Measurements from ENCODE around the gene MYO5A. TPM values are rescaled to one million over a fixed set of nuclear protein-coding genes. Genes with fewer than 3 reads are reported as not detected.

Gene MYO5A
- total RNA-seq, 1 experiment from 2014 or later, result 9.9 TPM

DNA sequence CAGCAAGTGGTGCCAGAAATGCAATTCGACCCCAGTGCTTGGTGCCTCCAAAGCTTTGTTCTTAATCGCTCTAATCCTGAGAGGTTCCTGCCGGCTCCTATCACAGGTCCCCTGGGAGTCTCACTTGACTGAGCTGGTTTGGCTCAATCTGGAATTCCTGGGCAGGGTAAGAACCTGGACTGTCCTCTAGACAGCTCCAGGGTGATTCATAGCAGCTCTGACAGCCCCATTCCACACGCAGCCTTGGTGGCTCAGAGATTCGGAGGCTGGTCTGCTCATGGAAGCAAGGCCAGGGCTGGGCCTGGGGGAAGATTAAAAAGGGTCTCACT is 271.0 kb downstream of the MYO5A start:
- ChIA-PET CTCF (interaction anchor here (0.6 to 3.1 kb wide), 2 partner anchors 10 to 478 kb away, joined by 3 to 10 read pairs; no protein-coding TSS in a partner anchor), POLR2A (no interaction called here)
- intact Hi-C loops (cut with micrococcal nuclease; ENCODE audit: unreplicated experiment), result loop anchor here (2.0 to 10.0 kb wide), 5 partner anchors 31 to 311 kb away; partner anchors contain the start of genes ARPP19 and MYO5A
- DNase-seq, result no peak
- Mint-ChIP-seq H3K27me3 (ENCODE audit: insufficient read depth, unreplicated experiment) (no peaks in the 10 kb centered on the region), H3K27ac (ENCODE audit: unreplicated experiment) (no peak overlapping the region), H3K9me3 (ENCODE audit: unreplicated experiment) (no peaks in the 10 kb centered on the region), H3K4me3 (ENCODE audit: unreplicated experiment) (no peak overlapping the region), H3K36me3 (ENCODE audit: insufficient read depth, unreplicated experiment) (peaks cover 32% of the 10 kb centered on the region), H3K4me1 (ENCODE audit: low read depth, unreplicated experiment) (no peaks in the 10 kb centered on the region)
- Histone ChIP-seq H3K4me1 (no peaks in the 10 kb centered on the region), H3K9me3 (no peaks in the 10 kb centered on the region), H3K36me3 (ENCODE audit: control insufficient read depth, insufficient read depth, low read length) (peaks cover 1% of the 10 kb centered on the region; the same call in 1 of the 2 replicates), H3K4me3 (ENCODE audit: low read depth, low read length) (no peak overlapping the region), H3K27me3 (replicated peaks; ENCODE audit: control insufficient read depth, insufficient read depth, low read length) (no peaks in the 10 kb centered on the region)
- no TSS peak for BruUV-seq (replicated peaks)
- TF ChIP-seq, protein P1, sequence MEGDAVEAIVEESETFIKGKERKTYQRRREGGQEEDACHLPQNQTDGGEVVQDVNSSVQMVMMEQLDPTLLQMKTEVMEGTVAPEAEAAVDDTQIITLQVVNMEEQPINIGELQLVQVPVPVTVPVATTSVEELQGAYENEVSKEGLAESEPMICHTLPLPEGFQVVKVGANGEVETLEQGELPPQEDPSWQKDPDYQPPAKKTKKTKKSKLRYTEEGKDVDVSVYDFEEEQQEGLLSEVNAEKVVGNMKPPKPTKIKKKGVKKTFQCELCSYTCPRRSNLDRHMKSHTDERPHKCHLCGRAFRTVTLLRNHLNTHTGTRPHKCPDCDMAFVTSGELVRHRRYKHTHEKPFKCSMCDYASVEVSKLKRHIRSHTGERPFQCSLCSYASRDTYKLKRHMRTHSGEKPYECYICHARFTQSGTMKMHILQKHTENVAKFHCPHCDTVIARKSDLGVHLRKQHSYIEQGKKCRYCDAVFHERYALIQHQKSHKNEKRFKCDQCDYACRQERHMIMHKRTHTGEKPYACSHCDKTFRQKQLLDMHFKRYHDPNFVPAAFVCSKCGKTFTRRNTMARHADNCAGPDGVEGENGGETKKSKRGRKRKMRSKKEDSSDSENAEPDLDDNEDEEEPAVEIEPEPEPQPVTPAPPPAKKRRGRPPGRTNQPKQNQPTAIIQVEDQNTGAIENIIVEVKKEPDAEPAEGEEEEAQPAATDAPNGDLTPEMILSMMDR (IDR thresholded peaks at IDR 0.05; ENCODE audit: insufficient read depth in 1 of 2, low read depth in 1 of 2, low read length in 1 of 2, severe bottlenecking in 1 of 2, unreplicated experiment in 1 of 2), result no peak

Small RNA genes lying within 50 kb of the gene (microRNA-seq; reads per million reads assigned to microRNA genes)
- 6.7 reads per million, percentile 40 among the genes with 10 or more reads in this experiment for gene MIR1266

Other genes starting within 250 kb of the MYO5A start
- gene MYO5C, start 233.1 kb downstream of the MYO5A start, total RNA-seq (2022), result 29.2 and 33.5 TPM in 2 replicates
- gene ARPP19, start 40.1 kb upstream of the MYO5A start, total RNA-seq (2022), result 164 and 184 TPM in 2 replicates
- 17.6 and 18.4 TPM in 2 replicates for gene ATOSA, start 150.5 kb upstream of the MYO5A start, total RNA-seq (2022)